Kidney epithelial cell (primary cell): ENCODE results near the gene RAB1B. TPM values are rescaled to one million over a fixed set of nuclear protein-coding genes. Genes with fewer than 3 reads are reported as not detected.
"Not testable (repeated sequence)": the region's sequence is repeated elsewhere in the genome, so short reads cannot be mapped to it uniquely, and the experiment has no call there.

ENCODE experiments used
- DNase-seq: peaks from one replicate; pipeline ENCODE4 v3.0.0-alpha.2; 2010; ENCODE audit warnings: low read depth
- H3K27me3 ChIP-seq: 2 replicates; pipeline ENCODE4 v1.6.0; 2011; ENCODE audit warnings: low read length; ENCODE audit not compliant: control insufficient read depth, insufficient read depth
- H3K36me3 ChIP-seq: 2 replicates; pipeline ENCODE4 v1.5.1; 2011; ENCODE audit warnings: low read length; ENCODE audit not compliant: control insufficient read depth, insufficient read depth
- H3K4me3 ChIP-seq: 2 replicates; pipeline ENCODE4 v1.5.1; 2011; ENCODE audit warnings: low read depth, mild to moderate bottlenecking, control low read depth, low read length
- total RNA-seq: library from RNA; depleted of rRNA; stranded (reverse); fragments of >200 nt; gene quantifications from 2 replicates; pipeline ENCODE4 v1.2.3, GENCODE V29; 2015
- TF ChIP-seq, protein P1 (sequence below): IDR thresholded peaks from 2 replicates; pipeline ENCODE4 v1.5.1; 2011; ENCODE audit warnings: mild to moderate bottlenecking, moderate library complexity, low read length, control low read depth, inconsistent platforms; ENCODE audit not compliant: insufficient read depth, poor library complexity, severe bottlenecking

The RAB1B gene
- total RNA-seq, 1 donor from 2014 or later: 108 TPM

DNA sequence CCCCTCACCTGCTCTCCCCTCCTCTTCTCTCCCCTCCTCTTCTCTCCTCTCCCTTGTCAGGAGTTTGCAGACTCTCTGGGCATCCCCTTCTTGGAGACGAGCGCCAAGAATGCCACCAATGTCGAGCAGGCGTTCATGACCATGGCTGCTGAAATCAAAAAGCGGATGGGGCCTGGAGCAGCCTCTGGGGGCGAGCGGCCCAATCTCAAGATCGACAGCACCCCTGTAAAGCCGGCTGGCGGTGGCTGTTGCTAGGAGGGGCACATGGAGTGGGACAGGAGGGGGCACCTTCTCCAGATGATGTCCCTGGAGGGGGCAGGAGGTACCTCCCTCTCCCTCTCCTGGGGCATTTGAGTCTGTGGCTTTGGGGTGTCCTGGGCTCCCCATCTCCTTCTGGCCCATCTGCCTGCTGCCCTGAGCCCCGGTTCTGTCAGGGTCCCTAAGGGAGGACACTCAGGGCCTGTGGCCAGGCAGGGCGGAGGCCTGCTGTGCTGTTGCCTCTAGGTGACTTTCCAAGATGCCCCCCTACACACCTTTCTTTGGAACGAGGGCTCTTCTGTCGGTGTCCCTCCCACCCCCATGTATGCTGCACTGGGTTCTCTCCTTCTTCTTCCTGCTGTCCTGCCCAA lies 7.7 kb downstream of the RAB1B start:
- TF ChIP-seq, protein P1, sequence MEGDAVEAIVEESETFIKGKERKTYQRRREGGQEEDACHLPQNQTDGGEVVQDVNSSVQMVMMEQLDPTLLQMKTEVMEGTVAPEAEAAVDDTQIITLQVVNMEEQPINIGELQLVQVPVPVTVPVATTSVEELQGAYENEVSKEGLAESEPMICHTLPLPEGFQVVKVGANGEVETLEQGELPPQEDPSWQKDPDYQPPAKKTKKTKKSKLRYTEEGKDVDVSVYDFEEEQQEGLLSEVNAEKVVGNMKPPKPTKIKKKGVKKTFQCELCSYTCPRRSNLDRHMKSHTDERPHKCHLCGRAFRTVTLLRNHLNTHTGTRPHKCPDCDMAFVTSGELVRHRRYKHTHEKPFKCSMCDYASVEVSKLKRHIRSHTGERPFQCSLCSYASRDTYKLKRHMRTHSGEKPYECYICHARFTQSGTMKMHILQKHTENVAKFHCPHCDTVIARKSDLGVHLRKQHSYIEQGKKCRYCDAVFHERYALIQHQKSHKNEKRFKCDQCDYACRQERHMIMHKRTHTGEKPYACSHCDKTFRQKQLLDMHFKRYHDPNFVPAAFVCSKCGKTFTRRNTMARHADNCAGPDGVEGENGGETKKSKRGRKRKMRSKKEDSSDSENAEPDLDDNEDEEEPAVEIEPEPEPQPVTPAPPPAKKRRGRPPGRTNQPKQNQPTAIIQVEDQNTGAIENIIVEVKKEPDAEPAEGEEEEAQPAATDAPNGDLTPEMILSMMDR: no peak
- H3K4me3 ChIP-seq: no peak overlapping the region
- DNase-seq: no peak
- H3K36me3 ChIP-seq: peaks cover 10% of the 10 kb centered on the region
- H3K27me3 ChIP-seq: peaks cover 12% of the 10 kb centered on the region

DNA sequence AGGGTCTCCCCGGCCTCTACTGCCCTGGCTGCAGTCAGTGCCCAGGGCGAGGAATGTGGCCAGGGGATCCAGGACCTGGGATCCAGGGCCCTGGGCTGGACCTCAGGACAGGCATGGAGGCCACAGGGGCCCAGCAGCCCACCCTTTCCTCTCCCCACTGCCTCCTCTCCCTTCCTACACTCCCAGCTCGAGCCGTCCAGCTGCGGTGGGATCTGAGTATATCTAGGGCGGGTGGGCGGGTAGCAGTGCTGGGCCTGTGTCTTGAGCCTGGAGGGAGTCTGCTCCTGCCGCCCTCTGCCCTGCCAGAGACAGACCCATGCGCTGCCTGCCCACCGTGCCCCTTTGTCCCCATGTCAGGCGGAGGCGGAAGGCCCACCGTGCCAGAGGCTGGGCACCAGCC lies 8.2 kb downstream of the RAB1B start:
- DNase-seq, H3K4me3 ChIP-seq: not testable (repeated sequence)
- peaks cover 10% of the 10 kb centered on the region for H3K36me3 ChIP-seq
- H3K27me3 ChIP-seq: peaks cover 12% of the 10 kb centered on the region

DNA sequence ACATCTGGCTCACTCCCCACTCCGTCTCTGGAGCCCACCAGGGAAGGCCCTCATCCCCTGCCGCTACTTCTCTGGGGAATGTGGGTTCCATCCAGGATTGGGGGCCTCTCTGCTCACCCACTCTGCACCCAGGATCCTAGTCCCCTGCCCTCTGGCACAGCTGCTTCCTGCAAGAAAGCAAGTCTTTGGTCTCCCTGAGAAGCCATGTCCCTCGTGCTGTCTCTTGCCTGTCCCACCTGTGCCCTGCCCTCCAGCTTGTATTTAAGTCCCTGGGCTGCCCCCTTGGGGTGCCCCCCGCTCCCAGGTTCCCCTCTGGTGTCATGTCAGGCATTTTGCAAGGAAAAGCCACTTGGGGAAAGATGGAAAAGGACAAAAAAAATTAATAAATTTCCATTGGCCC lies 8.6 kb downstream of the RAB1B start:
- not testable (repeated sequence) for H3K4me3 ChIP-seq, H3K36me3 ChIP-seq, DNase-seq
- H3K27me3 ChIP-seq: peaks cover 12% of the 10 kb centered on the region

DNA sequence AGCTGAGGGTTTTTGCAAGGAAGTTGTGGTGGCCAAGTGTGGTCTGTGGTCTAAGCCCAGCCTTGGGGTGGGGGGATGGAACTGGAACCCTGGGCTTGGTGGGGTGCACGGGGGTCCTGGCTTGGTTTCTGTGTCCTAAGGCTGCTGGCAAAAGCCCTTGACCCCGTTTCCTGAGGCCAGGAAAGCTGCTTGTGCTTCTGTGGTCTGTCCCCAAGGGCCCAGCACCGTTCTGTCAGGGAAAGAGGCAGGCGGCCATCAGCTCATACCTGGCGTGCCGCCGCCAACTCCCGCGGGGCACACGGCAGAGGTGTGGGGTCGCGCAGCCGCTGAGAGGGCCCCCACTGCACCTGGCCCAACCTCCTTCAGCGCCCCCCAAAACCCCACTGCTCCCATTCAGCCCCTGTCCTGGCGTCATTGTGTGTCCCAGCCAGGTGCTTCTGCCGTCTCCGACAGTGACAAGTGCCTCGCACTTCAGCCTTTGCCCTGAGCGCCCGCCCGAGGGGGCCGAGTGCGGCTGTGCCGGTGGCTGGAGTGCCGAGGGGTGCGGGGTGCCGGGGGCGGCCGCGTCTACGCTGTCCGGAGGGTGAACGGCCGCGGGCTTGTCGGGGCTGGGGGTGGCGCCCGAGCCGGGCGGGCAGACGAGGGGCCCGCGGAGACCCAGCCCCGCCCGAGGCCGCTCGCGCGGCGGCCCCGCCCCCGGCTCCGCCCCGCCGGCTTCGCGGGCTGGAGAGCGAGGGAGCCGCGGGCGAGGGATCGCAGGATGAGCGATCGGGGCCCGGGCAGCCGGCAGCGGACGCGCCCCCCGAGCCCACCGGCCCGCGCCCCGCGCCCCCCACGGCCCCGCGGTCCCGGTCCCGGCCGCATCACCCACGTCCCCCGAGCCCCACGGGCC lies 9.3 kb downstream of the RAB1B start, which contains the start of gene CNIH2:
Gene CNIH2 (plus strand): TSS at position 705 of the 892 bp plus-strand sequence. CDS start 282 bp downstream, outside the sequence.
- no peak for DNase-seq
- peaks cover 4% of the 10 kb centered on the region for H3K36me3 ChIP-seq
- TF ChIP-seq, protein P1: no peak
- H3K27me3 ChIP-seq: peaks cover 12% of the 10 kb centered on the region
- H3K4me3 ChIP-seq: no peak within 1 kb of the TSS

DNA sequence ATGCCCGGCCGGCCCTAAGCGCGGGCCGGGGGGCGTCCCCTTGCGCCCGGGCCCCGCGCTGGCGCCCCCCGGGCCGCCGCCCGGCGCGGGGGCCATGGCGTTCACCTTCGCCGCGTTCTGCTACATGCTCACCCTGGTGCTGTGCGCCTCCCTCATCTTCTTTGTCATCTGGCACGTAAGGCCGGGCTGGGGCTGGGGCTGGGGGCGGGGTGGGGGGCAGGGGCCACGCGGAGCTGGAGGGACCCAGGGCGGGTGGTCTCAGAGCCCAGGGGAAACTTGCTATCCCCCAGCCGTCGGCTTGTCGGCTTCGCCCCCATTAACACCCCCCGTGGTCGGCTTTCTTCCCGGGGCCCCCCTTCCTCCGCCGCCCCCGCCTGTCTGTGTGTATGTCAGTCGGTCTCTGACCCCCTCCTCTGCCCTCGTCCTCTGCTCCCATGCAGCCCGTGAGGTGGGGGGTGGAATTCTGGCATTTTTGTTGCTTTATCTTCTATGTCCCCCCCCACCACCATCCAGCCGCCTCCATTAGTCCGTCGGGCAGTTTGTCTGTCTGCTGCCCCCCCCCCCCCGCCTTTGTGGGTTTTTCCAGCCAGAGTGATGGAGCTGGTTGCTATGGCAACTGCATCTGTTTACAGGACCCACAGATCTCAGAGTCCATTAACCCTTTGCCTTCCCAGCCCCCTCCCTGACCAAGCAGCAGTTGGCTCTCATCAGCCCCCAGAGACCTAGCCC lies 10.1 kb downstream of the RAB1B start:
- H3K36me3 ChIP-seq: peaks cover 3% of the 10 kb centered on the region
- TF ChIP-seq, protein P1: no peak
- peaks cover 12% of the 10 kb centered on the region for H3K27me3 ChIP-seq
- no peak for DNase-seq
- H3K4me3 ChIP-seq: no peak overlapping the region

DNA sequence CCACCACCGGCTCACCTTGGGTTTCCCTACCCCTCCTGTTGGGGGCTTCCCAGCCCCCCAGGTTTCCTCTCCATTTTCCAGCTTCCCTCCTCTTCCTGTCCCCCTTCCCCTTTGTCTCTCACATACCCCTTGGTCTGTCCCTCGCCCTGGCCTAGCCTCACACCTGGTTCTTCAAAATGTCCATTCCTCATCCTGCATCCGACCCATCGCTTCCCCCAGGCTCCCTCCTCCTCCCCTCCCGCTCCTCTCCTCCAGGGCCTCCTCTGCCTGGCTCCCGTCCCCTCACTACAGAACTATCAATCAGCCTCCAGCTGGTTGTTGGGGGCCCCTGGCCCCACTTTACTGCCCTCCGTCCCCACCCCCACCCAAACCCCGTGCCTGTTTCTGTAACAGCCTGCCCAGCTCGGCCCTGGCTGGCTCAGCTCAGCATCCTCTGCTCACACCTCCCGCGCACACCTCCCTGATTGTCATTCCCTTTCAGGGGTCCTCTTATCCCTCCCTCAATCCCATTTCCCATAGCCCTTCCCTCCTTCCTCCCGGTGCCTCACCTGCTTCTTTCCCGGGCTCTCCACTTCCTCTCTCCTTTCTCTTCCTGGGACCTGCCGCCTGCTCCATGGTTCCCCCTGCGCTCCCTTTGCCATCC lies 10.8 kb downstream of the RAB1B start:
- TF ChIP-seq, protein P1: no peak
- Histone ChIP-seq H3K36me3 (peaks cover under 1% of the 10 kb centered on the region), H3K4me3 (no peak overlapping the region)

More for the DNA sequence above, 10.8 kb downstream of the RAB1B start:
- DNase-seq: no peak
- peaks cover 12% of the 10 kb centered on the region for H3K27me3 ChIP-seq
